Endothelial cell of hepatic sinusoid (primary cell): Measurements from ENCODE around the gene RTN1.

Experiments
- in situ Hi-C: cut with HindIII; loops from 2 replicates; pipeline ENCODE4 v1.10.0; 2017; ENCODE audit warnings: low sequenced_read_pairs

RTN1 gene

GRCh38 chr14:59633486-59633885, 237.1 kb downstream of the RTN1 start:
- in situ Hi-C loops: no loop called here

GRCh38 chr14:59632381-59632780, 238.2 kb downstream of the RTN1 start:
- in situ Hi-C loops: no loop called here

DNA sequence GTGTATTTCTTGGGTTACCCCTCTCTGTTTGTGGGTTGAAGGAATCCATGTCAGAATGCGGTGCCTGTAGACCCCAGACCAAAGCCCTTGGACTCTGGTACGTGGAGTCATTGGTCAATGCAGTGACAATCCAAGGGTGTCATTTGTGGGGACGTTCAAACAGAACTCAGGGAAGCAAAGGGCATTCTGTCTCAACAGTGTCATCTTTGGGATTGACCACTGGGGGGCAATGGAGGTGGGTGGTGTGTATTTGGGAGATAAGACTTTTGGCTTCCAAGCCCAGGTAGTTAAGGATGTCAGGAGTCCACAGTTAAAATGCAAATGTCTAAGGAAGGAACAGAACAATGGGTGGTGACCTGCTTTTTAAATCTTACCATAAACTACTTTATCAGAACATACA, 239.3 kb downstream of the RTN1 start:
- in situ Hi-C loops: no loop called here

DNA sequence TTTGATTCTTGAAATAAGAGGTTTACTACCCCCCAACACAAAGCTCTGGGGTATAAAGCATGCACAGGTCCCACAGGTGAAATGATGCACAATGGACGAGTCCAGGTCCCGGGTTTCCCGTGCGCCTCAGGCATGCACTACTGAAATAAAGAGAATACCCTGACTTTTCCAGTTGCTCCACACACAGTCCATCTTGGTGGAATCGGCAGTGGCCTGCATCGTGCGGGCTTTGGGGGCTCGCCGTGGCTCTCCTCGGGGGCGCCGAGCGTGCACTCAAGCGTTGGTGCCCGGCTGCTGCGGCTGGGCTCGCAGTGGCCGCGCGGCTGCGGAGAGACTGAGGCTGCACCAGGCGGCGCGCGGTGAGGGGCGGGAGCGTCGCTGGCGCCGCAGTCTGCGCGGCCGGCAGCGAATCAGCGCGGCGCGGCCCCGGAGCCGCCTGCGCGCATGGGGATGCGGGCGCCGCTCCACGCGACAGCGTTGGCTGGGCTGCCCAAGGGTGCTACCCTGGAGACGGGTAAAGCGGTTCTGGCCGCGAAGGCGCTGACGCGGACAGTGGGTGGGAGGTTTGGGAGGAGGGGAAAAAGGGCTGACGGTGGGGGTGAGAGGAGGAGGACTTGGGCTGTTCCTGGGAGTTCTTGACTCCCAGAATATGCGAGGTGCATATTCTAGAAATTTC, 240.2 kb downstream of the RTN1 start:
- in situ Hi-C loops: no loop called here

DNA sequence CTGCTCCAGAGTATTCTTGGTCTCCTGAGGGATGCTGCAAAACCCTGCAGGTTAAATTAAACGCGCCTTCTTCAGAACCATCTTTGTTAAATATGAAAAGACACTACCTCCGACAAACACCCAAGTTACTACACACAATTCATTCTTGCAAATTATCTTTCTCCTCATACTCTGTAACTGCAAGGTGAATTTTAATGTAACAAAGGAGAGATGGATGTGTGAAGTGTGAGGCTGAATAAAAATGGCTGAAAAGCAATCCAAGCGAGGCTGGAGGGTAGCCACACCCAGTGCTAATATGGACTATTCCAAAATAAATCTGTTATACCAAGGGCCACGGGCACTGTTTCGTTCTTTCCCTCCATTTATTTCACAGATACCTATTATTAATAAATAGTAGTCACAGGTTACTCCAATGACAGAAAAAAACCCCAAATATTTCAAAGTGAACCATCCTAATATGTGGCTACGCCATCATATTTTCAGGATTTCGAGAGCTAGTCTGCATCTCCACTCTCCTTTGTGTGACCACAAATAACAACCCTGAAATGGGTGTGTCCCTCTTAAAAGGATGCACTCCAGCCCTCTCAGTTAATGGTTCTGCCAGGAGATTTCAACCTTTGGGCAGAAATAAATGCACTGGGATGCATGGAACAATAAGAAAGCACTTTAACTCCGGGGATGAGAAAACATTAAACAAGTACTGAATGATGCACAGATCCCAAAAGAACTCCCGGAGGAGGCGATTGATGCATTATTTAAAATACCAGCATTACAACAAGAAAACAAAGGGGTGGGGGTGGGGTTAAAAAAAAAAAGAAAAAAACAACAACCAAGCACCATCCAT, 240.9 kb downstream of the RTN1 start:
- in situ Hi-C loops: no loop called here

- in situ Hi-C loops: no loop called here
Measured at GRCh38 chr14:59627011-59627520, 243.5 kb downstream of the RTN1 start.

DNA sequence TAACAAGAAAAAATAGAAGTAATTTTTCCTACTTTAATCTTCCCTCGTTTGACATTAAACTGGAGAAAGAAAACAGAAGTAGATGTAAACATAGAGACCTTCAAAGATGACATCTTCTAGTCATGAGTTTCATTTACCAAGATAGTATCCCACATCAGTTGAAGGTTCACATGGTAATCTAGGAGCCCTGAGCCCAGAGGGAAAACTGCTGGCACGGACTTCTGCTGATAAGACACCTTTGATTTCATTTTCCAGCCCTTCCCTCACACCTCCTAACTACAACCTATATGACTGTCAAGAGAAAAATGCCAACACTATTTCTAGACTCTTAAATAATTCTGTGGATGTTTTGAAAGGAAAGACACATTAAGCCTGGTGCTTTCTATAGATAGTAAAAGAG, 247.9 kb downstream of the RTN1 start:
- in situ Hi-C loops: no loop called here

DNA sequence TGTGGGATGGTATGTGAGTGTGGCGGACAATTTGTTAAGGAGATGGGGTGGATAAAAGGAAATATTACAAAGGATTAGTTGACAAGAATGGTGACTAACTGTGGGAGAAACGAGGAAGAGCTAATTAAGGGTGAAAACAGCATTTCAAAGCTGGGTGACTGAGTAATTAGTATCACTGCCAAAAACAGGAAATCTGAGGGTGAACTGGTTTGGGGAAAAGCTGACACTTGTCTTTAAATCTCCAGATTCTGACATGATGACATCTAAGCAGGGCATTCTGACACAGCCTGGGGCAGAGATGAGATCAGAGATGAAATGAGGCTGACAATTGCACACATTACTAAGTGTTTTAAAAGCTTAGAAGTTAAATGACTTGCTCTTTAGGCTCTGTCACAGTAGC, 251.5 kb downstream of the RTN1 start:
- in situ Hi-C loops: no loop called here

DNA sequence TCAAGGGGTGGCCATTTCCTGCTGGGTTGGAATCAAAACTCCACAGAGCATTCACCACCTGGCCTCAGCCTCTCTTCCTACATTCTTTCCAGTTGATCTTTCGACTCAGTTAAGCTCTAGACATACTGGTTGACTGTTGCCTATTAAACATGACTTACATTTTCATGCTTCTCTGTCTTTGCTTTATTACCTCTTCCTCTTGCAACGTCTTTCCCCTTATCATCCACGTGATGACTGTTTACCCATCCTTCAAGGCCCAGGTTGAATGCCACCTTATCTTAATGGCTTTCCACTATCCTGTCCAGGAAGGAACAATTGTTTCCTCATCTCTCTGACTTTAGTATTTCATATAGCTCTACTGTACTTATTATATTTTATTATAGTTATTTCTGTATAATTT, 269.5 kb downstream of the RTN1 start:
- in situ Hi-C loops: no loop called here

DNA sequence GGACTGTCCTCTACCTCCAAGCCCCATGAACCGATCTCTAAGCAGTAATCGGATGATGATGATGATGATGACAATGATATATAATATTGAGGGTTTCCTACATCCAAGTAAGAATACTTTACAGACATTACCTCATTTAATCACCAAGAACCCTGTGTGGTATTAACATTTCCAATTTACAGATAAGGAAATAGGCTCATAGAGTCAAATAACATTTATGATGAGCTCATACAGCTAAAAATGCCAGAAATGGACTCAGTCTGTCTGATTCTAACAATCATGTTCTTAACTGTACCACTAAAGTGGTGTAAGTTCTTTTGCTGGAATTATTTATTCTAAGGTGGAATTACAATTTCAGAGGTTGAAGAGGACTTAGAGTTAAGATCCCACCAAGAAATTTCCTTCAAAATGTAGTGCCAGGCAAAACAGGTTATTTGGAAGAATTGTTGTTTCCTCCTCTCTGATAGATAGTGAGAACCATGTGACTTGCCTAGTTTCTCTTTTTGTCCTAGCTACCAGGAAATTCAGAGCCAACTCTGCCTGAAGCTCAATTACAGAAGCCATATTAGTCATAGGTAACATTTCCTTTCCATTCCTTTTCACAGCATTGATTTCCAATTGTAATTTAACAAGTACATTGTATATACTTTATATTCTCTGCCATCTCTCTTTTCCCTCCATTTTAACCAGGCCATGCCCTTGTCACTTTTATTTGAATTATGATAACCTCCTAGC, 270.2 kb downstream of the RTN1 start:
- in situ Hi-C loops: no loop called here

DNA sequence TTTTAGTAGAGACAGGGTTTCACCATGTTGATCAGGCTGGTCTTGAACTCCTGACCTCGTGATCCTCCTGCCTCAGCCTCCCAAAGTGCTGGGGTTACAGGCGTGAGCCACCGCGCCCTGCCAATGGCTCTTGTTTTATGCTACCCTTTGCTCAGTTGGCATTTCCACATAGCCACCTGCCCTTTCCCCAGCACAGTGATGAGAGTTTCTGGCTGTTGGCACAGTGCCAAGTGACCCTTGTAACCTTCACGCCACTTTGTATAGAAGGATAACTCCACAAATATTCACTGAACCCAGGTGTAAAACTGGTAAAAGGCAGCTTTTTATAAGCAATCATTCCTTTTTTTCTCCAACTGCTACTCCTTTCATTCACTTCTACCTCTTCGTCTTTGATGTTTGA, 275.5 kb downstream of the RTN1 start:
- in situ Hi-C loops: no loop called here

- in situ Hi-C loops: no loop called here
Measured at GRCh38 chr14:59591641-59592370, 278.8 kb downstream of the RTN1 start.

- in situ Hi-C loops: no loop called here
Measured at GRCh38 chr14:59588101-59588500, 282.5 kb downstream of the RTN1 start.

- in situ Hi-C loops: no loop called here
Measured at GRCh38 chr14:59585891-59586554, 284.6 kb downstream of the RTN1 start.

GRCh38 chr14:59583755-59584154, 286.8 kb downstream of the RTN1 start:
- in situ Hi-C loops: no loop called here

- in situ Hi-C loops: no loop called here
Measured at GRCh38 chr14:59582845-59583509, 287.6 kb downstream of the RTN1 start.

- in situ Hi-C loops: no loop called here
Measured at GRCh38 chr14:59582161-59582560, 288.4 kb downstream of the RTN1 start.

- in situ Hi-C loops: no loop called here
Measured at GRCh38 chr14:59580911-59581310, 289.7 kb downstream of the RTN1 start.

- in situ Hi-C loops: no loop called here
Measured at GRCh38 chr14:59576332-59577294, 294.0 kb downstream of the RTN1 start, which contains the start of gene CCDC175. Gene CCDC175 (minus strand): TSS chr14:59576812. CDS start chr14:59576775, 37 bp downstream.
